ENCODE data around the gene ZBTB42.

The ZBTB42 gene

DNA sequence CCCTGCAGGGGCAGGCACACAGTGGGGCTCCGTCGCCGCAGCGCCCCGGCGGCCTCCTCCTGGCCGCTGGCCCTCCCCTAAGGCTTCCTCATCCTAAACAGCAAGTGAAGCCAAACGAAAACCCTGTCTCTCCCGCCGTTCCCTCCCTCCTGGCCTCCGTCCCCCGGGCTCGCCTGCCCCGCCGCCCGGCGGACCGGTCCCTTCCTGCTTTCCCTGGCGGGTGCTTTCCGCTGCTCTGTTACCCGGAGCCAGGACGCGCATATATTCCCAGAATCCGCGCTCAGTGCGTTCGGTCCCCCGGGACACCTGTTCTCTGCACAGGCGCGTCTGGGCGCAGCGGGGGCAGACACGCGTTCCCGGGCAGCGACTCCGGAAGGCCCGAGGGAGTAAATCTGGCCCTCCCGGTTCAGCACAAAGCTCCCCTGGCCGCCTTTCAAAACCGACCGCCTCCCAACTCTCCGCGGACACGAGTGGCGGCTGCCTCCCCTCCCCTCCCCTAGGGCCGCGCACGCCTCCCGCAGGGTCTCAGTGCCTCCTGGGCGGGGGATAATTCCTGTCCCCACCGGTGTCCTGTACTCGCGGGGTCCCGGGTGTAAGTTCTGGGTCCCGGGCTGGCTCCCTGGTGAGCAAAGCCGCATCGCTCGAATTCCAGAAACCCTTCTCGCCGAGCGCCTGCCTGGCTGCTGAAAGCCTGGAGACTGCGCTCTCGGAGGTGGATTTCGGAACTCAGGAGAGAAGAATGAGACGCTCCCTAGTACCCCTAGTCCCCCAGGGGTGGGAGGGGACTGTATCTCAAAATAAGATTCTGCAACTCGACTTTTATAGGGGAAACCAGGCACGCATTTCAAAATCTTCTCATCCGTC, 42.8 kb downstream of the ZBTB42 start:
- peak; percentile 30 for DNase-seq (ENCODE audit: low read depth)

DNA sequence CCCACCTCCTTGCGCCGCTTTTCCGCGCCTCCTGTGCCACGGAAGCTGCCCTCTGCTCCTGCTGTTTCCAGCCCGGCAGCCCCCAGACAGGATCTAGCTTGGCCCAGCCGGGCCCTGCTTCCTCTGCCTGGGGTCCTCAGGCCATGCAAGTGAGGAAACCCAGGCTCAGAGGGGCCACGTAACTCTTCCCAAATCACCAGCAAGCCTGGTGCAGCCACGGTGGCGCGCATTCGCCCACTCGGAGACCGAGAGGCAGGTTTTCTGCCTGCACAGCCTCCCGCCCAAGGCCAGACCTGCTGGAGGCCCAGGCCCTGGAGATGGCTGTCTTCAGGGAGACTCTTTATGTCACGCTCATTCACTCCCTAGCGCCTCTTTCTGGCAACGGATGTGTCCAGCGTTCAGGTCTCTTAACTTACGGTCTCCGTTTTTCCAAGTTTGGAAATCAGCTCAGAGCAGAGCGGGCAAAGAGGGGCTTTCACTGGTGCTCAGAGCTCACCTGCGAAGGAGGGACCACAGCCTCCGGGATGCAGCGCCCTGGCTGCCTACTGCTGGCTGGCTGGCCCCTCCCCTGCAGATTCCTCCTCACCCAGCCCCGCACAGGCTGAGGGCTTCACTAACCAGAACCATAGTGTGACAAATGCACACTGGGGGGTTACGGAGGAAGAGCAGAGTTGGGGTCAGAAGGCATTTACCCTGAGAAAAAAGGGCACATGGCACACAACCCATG, 43.6 kb downstream of the ZBTB42 start:
- DNase-seq (ENCODE audit: low read depth) = no peak

DNA sequence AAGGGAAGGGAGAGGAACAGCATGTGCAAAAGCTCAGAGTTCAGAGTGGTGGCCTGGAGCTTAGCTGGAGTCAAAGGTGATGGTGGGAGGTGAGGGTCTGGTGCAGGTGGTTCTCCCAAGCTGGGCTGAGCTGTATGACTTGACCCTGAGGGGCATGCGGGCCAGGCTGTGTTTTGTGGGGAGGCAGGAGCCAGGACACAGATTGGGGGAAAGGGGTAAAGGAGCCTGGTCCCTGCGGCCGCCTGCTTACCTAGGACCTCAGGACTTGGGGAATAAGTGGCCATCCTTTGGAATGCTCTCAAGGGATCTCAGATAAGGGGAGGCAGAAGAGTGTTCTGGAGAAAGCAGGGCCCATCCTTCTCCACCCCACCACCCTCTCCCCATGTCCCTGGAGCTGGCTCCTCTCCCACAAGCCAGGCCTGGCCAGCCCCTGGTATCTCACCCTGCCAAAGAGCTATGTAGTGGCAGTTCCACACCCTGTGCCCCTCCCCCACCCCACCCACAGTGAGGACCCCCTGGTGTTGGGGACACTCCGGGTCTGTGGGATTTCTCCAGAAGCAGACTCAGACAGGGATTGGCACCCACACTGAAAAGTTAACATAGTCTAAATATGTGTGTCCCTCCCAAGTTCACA, 44.2 kb downstream of the ZBTB42 start:
- DNase-seq (ENCODE audit: low read depth) = no peak

DNA sequence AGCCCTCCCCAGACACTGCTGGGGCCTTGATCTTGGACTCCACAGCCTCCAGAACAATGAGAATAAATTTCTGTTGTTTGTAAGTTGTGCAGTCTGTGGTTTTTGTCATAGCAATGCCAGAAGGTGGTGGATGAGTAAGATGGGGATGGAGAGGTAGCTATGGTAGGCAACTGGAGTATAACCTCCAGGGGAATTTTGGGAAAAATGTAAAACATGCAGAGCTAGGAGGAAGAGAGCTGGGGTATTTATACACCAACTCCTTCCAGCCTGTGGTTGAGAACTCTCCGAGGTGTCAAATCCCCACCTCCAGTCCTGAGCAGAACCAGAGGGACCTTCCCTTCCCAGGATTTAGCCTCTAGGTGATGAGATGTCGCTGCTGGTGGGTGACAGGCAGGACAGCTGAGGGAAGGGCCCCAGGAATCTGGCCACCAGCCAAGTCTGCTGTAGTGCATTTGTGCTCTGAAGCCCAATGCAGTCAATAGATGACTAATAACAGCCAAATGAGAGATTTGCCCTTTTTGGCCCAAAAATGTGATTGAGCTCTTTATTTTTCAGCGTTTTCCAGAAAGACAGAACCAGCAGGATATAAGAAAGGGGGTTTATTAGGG, 45.0 kb downstream of the ZBTB42 start:
- peak; percentile 23 for DNase-seq (ENCODE audit: low read depth)

DNA sequence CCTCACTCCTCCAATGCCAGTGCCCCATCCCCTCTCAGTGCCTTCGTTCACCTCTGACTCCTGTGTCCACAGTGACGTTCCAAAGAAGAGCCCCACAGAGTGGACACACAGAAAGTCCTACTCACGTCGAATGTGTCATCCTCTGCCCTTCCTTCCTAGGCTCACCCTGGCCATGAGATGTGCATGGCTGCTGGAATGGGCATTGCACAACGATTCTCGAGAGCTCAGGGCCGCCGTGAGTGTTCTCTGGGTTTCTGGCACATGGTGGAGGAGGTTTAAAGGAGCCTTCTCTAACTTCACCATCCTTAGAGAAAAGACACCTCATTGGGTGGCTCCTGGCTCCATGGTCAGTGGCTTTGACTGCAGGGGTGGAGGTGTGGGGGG, 51.4 kb downstream of the ZBTB42 start:
- peak; percentile 9 for DNase-seq (ENCODE audit: low read depth)
